Endothelial cell of umbilical vein (primary cell): ENCODE data around the gene MACROD2. TPM values are rescaled to one million over a fixed set of nuclear protein-coding genes. Genes with fewer than 3 reads are reported as not detected.

ENCODE experiments used
- BruUV-seq: library from RNA; stranded (reverse); fragments of 400-500 nt; replicated peaks from 2 replicates; lab custom pipeline; 2021; lab: Mats Ljungman, UMichigan
- CTCF ChIA-PET: fragments of 300-600, 350-600 bp; sonication (Branson Sonifier 250); formaldehyde crosslinking; loops from one replicate; lab custom pipeline; 2021; ENCODE audit warnings: antibody characterized with exemption, inconsistent platforms; lab: Charles Lee
- POLR2A ChIA-PET: fragments of 300-600, 350-600 bp; sonication (Branson Sonifier 250); formaldehyde crosslinking; loops from one replicate; lab custom pipeline; 2021; ENCODE audit warnings: antibody characterized with exemption, inconsistent platforms; lab: Charles Lee
- DNase-seq: peaks from one replicate; pipeline ENCODE4 v3.0.0-alpha.2; 2011; ENCODE audit warnings: low read depth, low spot score
- FAIRE-seq: peaks from 2 replicates; lab custom pipeline; 2011; peaks lifted over from hg19 to GRCh38; lab: Jason Lieb, UNC
- H2AFZ ChIP-seq: 2 replicates; pipeline ENCODE4 v1.6.0; 2012; ENCODE audit warnings: low read depth, low read length, control low read depth, inconsistent platforms
- H3K27ac ChIP-seq: 2 replicates; pipeline ENCODE4 v1.5.1; 2011; ENCODE audit warnings: low read depth, mild to moderate bottlenecking, control low read depth, low read length, moderate library complexity; ENCODE audit not compliant: insufficient read depth
- H3K27me3 ChIP-seq, 2 experiments: 2 replicates each; pipeline versions ENCODE4 v1.6.0 to v1.6.1; 2011; ENCODE audit warnings: low read length in 2 of 2, mixed read lengths in 1 of 2; ENCODE audit not compliant: control insufficient read depth in 2 of 2, insufficient read depth in 2 of 2
- H3K36me3 ChIP-seq, 2 experiments: 2 replicates in 1 of 2; 3 replicates in 1 of 2; pipeline ENCODE4 v1.5.1; 2011; ENCODE audit warnings: low read length in 2 of 2, mild to moderate bottlenecking in 1 of 2, moderate library complexity in 1 of 2; ENCODE audit not compliant: control insufficient read depth in 2 of 2, insufficient read depth in 2 of 2; ENCODE audit errors: extremely low read depth in 1 of 2
- H3K4me1 ChIP-seq: 3 replicates; pipeline ENCODE4 v1.5.1; 2011; ENCODE audit warnings: mild to moderate bottlenecking, low read length; ENCODE audit not compliant: control insufficient read depth, insufficient read depth; ENCODE audit errors: extremely low read depth
- H3K4me2 ChIP-seq: 2 replicates; pipeline ENCODE4 v1.6.1; 2011; ENCODE audit warnings: low read length, control low read depth, mixed read lengths; ENCODE audit not compliant: insufficient read depth
- H3K4me3 ChIP-seq, 3 experiments: fragments of 200-600 bp in 1 of 3; sonication (generic), shearing (Covaris generic) in 1 of 3; replicated peaks in 1 of 3; 2 replicates each; pipeline ENCODE4 v1.5.1; 2011 to 2016; ENCODE audit warnings: control low read depth in 3 of 3, low read length in 3 of 3, mild to moderate bottlenecking in 2 of 3, inconsistent platforms in 1 of 3, low read depth in 1 of 3, moderate library complexity in 1 of 3; ENCODE audit not compliant: insufficient read depth in 1 of 3
- H3K79me2 ChIP-seq: 2 replicates; pipeline ENCODE4 v1.6.0; 2012; ENCODE audit warnings: low read length, inconsistent platforms; ENCODE audit not compliant: control insufficient read depth, insufficient read depth
- H3K9ac ChIP-seq: replicated peaks from 2 replicates; pipeline ENCODE3; 2011; ENCODE audit warnings: low read length, control low read depth; ENCODE audit not compliant: insufficient read depth; ENCODE audit errors: extremely low read depth
- H3K9me1 ChIP-seq: replicated peaks from 3 replicates; pipeline ENCODE4 v1.6.0; 2011; ENCODE audit warnings: mild to moderate bottlenecking, low read length; ENCODE audit not compliant: control insufficient read depth, insufficient read depth; ENCODE audit errors: extremely low read depth
- H3K9me3 ChIP-seq: replicated peaks from 2 replicates; pipeline ENCODE4 v1.5.1; 2012; ENCODE audit warnings: low read length, inconsistent platforms; ENCODE audit not compliant: control insufficient read depth, insufficient read depth
- H4K20me1 ChIP-seq: replicated peaks from 2 replicates; pipeline ENCODE3; 2011; ENCODE audit warnings: mild to moderate bottlenecking, low read length; ENCODE audit not compliant: control insufficient read depth, insufficient read depth; ENCODE audit errors: extremely low read depth
- EZH2 ChIP-seq: IDR thresholded peaks from 2 replicates; pipeline ENCODE4 v1.6.1; 2012; ENCODE audit warnings: borderline replicate concordance, low read depth, mild to moderate bottlenecking, moderate library complexity, low read length, inconsistent platforms; ENCODE audit not compliant: severe bottlenecking
- FOS ChIP-seq: IDR thresholded peaks from 2 replicates; pipeline ENCODE4 v1.6.1; 2011; ENCODE audit warnings: mild to moderate bottlenecking, low read length, moderate library complexity, borderline replicate concordance; ENCODE audit not compliant: insufficient read depth
- GATA2 ChIP-seq: IDR thresholded peaks from 2 replicates; pipeline ENCODE4 v1.7.0; 2011; ENCODE audit warnings: low read depth, mild to moderate bottlenecking, moderate library complexity, mixed read lengths, low read length; ENCODE audit not compliant: insufficient read length, insufficient read depth
- JUN ChIP-seq: IDR thresholded peaks from 2 replicates; pipeline ENCODE4 v1.6.1; 2011; ENCODE audit warnings: borderline replicate concordance, low read depth; ENCODE audit not compliant: insufficient read length, insufficient read depth
- MYC ChIP-seq: IDR thresholded peaks from one replicate; pipeline ENCODE4 v1.6.1; 2011; ENCODE audit warnings: mild to moderate bottlenecking, low read depth, low read length
- POLR2A ChIP-seq: IDR thresholded peaks from 2 replicates; pipeline ENCODE4 v1.6.1; 2012; ENCODE audit warnings: low read depth, mild to moderate bottlenecking, control low read depth, low read length
- POLR2AphosphoS5 ChIP-seq: IDR thresholded peaks from 2 replicates; pipeline ENCODE4 v1.6.1; 2012; ENCODE audit warnings: low read depth, mild to moderate bottlenecking, control low read depth, low read length, moderate library complexity; ENCODE audit not compliant: insufficient read depth
- dilution Hi-C: fragments of 300-500 bp; cut with MboI; formaldehyde crosslinking; loops from one replicate; pipeline ENCODE4 v1.15.0; 2019; ENCODE audit warnings: low sequenced_read_pairs; ENCODE audit not compliant: extremely low pct_ligation_motif_present
- intact Hi-C: fragments of 100-400 bp; cut with micrococcal nuclease; formaldehyde crosslinking; loops from one replicate; pipeline ENCODE4 v1.10.0; 2022
- polyA plus RNA-seq, 4 experiments: library from polyadenylated mRNA; depleted of rRNA in 3 of 4; stranded (reverse) in 3 of 4; unstranded in 1 of 4; fragments of >200 nt; gene quantifications; 2 replicates each; pipeline versions ENCODE4 v1.2.1 to v1.2.3, GENCODE V29; 2011 to 2012; ENCODE audit warnings: missing spikeins in 1 of 4
- total RNA-seq: library from RNA; stranded (reverse); gene quantifications from 2 replicates; pipeline ENCODE4 v1.2.3, GENCODE V29; 2021
- TF ChIP-seq, protein P1 (sequence below): IDR thresholded peaks from 2 replicates; pipeline ENCODE4 v1.6.1; 2011; ENCODE audit not compliant: insufficient read depth, insufficient read length
- TF ChIP-seq, protein P2 (sequence below), 2 donors: IDR thresholded peaks; 1 replicate in 1 of 2; 2 replicates in 1 of 2; pipeline ENCODE4 v1.5.1; 2011; ENCODE audit warnings: low read length in 2 of 2, mild to moderate bottlenecking in 2 of 2, moderate library complexity in 2 of 2, control low read depth in 1 of 2, inconsistent platforms in 1 of 2, low read depth in 1 of 2; ENCODE audit not compliant: insufficient read depth in 1 of 2; ENCODE audit errors: extremely low read depth in 1 of 2

Gene MACROD2
- total and polyA plus RNA-seq, 2 donors (not counting 3 experiments of a cell fraction or from before 2014, with no cell fraction given): 0.11 to 0.73 TPM

DNA sequence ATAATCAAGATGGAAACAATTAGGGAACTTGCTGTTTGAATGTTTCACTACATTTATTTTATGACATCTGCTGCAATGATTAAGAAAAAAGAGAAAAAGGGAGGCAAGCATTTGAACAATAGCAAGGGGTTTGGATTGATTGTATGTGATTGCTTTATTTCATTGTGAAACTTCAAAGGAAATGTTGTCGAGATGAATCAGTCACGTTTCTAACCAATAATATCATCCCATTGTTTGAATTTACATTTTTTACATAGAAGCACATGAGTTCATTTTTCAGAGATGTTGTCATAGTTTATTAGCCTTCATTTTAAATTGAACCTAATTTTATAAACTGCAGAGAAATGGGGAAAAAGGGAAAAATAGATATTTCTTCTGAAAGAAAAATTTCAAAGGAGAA, 2006.0 kb downstream of the MACROD2 start:
- POLR2A ChIA-PET: no interaction called here
- Histone ChIP-seq H4K20me1 (no peaks in the 10 kb centered on the region), H3K9me3 (peaks cover 1% of the 10 kb centered on the region), H3K4me2 (no peak overlapping the region), H3K4me1 (no peaks in the 10 kb centered on the region), H3K27me3 (no peaks in the 10 kb centered on the region), H3K27ac (no peak overlapping the region), H3K9ac (no peak overlapping the region), H3K9me1 (no peaks in the 10 kb centered on the region), H3K79me2 (no peaks in the 10 kb centered on the region), H3K4me3 (no peak overlapping the region), H2AFZ (no peak overlapping the region), H3K36me3 (no peaks in the 10 kb centered on the region)
- dilution Hi-C loops (no loop called here), intact Hi-C loops (no loop called here)
- no peak for FAIRE-seq
- CTCF ChIA-PET: no interaction called here
- DNase-seq: no peak
- TF ChIP-seq POLR2A (no peak), JUN (no peak), FOS (no peak), MYC (no peak), POLR2AphosphoS5 (no peak), GATA2 (no peak), EZH2 (no peak)
- TF ChIP-seq, protein P1, sequence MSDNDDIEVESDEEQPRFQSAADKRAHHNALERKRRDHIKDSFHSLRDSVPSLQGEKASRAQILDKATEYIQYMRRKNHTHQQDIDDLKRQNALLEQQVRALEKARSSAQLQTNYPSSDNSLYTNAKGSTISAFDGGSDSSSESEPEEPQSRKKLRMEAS: no peak
- TF ChIP-seq, protein P2, sequence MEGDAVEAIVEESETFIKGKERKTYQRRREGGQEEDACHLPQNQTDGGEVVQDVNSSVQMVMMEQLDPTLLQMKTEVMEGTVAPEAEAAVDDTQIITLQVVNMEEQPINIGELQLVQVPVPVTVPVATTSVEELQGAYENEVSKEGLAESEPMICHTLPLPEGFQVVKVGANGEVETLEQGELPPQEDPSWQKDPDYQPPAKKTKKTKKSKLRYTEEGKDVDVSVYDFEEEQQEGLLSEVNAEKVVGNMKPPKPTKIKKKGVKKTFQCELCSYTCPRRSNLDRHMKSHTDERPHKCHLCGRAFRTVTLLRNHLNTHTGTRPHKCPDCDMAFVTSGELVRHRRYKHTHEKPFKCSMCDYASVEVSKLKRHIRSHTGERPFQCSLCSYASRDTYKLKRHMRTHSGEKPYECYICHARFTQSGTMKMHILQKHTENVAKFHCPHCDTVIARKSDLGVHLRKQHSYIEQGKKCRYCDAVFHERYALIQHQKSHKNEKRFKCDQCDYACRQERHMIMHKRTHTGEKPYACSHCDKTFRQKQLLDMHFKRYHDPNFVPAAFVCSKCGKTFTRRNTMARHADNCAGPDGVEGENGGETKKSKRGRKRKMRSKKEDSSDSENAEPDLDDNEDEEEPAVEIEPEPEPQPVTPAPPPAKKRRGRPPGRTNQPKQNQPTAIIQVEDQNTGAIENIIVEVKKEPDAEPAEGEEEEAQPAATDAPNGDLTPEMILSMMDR (IDR thresholded peaks at IDR 0.05; ENCODE audit: extremely low read depth in 1 of 2, insufficient read depth in 1 of 2, low read depth in 1 of 2, low read length in 2 of 2): no peak
- no TSS peak for BruUV-seq
